Erythroblast (primary cell): Measurements from ENCODE around the gene MORC3.
"Not testable (repeated sequence)": the region's sequence is repeated elsewhere in the genome, so short reads cannot be mapped to it uniquely, and the experiment has no call there.

Experiments
- DNase-seq, 2 experiments: peaks; one replicate each; lab custom pipeline; 2025; lab: John Stamatoyannopoulos, UW
- GATA1 ChIP-seq: IDR thresholded peaks from 2 replicates; pipeline ENCODE4 v1.6.1; 2011; ENCODE audit warnings: low read depth, mild to moderate bottlenecking, control low read depth, low read length, moderate library complexity
- POLR2A ChIP-seq: IDR thresholded peaks from 2 replicates; pipeline ENCODE4 v1.6.1; 2011; ENCODE audit warnings: mild to moderate bottlenecking, low read length

Gene MORC3

DNA sequence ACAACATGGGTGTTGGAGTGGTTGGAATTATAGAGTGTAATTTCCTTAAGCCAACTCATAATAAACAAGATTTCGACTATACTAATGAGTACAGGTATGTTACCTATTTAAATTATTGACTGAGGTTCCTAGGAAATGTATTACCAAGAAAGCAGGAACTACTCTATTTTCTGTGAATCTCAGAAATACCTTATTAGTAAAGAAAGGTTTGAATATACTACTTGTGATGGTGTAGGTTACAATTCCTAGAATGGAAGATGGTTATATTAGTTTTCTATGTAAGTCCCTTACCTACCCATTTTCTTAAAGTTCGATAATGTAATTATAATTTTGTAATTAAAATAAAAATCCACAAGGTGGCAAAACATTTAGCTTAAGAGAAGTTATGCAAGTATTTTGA lies 29.3 kb downstream of the MORC3 start:
- no peak for DNase-seq
- TF ChIP-seq POLR2A, result no peak
- TF ChIP-seq GATA1, result no peak

DNA sequence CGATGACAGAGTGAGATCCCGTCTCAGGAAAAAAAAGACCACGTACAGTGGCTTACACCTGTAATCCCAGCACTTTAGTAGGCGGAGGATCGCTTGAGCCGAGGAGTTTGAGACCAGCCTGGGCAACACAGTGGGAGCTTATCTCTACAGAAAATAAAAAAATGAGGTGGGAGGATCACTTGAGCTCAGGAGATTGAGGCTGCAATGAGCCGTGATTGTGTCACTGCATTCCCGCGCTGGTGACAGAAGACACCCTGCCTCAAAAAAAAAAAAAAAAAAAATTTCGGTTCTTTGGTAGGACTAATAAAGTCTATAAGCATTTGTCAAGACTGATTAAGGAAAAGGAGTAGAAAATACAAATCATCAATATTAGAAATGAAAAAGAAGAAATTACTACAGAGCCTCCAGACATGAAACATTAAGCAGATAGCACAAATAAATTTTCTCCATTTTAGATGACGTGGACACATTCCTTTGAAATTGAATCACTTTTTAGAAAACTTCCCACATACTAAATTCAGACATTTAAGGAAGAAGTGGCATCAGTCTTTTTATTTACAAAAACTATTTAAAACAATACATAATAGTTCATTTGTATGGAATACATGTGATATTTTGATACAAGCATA lies 30.4 kb downstream of the MORC3 start:
- DNase-seq, result no peak
- no peak for TF ChIP-seq GATA1
- TF ChIP-seq POLR2A, result no peak

GRCh38 chr21:36354918-36355680 lies 35.1 kb downstream of the MORC3 start:
- no peak for TF ChIP-seq GATA1
- DNase-seq, result no peak

GRCh38 chr21:36355868-36356267 lies 35.9 kb downstream of the MORC3 start:
- DNase-seq, result no peak
- no peak for TF ChIP-seq POLR2A
- TF ChIP-seq GATA1, result no peak

GRCh38 chr21:36359185-36359584 lies 39.2 kb downstream of the MORC3 start:
- no peak for TF ChIP-seq POLR2A
- TF ChIP-seq GATA1, result no peak
- DNase-seq, result no peak

- DNase-seq, result no peak
- TF ChIP-seq POLR2A (no peak), GATA1 (no peak)
Observed at GRCh38 chr21:36369064-36369685, 49.2 kb downstream of the MORC3 start.

DNA sequence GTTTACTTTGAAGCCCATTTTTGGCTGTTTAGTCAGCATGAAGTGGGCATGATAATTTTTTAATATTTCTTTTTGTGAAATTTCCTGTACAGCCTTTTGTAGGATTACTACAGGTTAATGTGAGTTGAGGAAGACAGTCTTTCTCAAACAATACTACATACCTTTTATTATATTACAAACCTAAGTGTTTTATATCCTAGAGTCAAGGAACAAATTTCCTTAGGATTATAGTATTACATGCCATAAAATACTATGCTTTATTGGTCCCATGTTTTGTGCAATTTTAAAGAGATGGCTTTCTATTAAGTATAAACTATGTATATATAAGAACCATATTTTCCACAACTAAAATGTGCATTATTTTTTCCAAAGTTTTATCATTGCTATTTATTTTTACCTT lies 56.0 kb downstream of the MORC3 start:
- TF ChIP-seq POLR2A, result no peak
- no peak for TF ChIP-seq GATA1
- no peak for DNase-seq

DNA sequence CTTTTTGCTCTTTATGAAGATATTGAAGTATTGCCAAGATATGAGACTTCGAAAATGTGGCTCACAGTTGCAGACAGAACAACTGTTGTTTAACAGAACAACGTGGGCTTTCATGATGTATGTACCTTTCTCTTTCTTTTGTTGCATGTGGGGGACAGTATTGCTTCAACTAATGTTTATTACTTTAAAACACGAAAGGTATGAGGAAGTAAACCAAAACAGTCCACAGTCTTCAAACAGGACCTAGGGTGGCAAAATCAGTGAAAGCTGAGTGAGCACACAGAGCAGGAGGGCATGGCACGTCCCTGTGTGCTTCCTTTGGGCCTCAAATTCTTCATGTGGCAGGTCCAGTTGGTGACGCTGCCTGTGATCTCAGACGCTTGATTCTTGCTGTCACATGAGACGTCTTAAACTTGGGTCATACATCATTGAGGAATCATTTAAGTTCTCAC lies 57.4 kb downstream of the MORC3 start:
- TF ChIP-seq GATA1 (no peak), POLR2A (no peak)
- DNase-seq, result no peak

- TF ChIP-seq GATA1 (no peak), POLR2A (no peak)
- peak in 1 of 2 experiments; percentile 18 for DNase-seq
Observed at GRCh38 chr21:36379251-36379650, 59.3 kb downstream of the MORC3 start.

DNA sequence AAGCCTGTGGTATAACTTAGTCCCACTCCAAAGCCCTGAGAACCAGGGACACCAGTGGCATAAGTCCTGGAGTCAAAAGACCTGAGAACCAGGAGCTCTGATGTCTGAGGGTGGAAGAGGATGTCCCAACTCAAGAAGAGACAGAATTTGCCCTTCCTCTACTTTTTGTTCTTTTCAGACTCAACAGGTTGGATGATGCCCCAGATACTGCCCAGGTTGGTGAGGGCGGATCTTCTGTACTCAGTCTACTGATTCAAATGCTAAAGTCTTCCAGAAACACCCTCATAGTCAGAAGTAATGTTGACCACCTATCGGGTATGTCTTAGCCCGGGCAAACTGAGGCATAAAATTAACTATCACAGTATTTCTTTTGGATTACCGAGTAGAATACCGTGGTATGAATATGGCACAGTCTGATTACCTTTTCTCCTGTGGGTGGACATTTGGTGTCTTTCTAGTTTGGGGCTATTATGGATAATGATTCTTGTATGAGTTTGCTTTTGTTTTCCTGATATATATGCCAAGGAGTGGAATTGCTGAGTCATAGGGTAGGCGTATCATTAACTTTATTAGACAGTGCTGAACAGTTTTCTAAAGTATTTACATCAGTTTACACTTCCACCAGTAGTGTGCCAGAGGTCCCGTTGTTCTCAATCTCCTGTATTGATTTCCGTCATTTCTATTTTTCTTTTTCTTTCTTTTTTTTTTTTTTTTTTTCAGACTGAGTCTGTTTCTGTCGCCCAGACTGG lies 62.0 kb downstream of the MORC3 start:
- peak in 1 of 2 experiments; percentile 24 for DNase-seq
- no peak for TF ChIP-seq GATA1
- TF ChIP-seq POLR2A, result no peak

DNA sequence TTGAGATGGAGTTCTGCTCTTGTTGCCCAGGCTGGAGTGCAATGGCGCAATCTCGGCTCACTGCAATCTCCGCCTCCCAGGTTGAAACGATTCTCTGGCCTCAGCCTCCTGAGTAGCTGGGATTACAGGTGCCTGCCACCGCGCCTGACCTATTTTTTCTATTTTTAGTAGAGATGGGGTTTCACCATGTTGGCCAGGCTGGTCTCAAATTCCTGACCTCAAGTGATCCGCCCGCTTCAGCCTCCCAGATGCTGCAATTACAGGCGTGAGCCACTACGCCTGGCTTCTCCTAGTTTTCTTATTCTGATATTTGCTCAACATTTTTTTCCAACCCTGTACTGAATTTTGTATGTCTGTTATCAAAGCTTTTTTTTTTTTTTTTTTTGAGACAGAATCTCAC lies 62.7 kb downstream of the MORC3 start:
- DNase-seq, result not testable (repeated sequence)

DNA sequence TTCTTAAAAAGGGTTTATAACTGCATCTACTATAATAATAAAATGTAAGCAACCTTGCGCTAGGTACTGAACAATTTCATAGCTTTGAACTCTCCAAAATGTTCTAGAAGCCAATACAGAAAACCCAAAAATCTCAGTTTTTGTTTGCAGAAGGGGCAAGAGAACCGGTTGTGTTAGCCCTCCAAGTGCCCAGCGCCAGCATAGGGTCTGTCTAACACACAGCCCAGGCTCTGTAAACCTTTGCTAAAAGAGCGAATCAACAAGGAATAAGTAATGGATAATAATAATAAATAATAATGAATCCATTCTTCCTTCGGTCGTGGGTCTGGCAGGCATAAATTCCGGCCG lies 64.9 kb downstream of the MORC3 start:
- no peak for TF ChIP-seq POLR2A
- TF ChIP-seq GATA1, result no peak
- no peak for DNase-seq

- peak; percentile 68 for TF ChIP-seq POLR2A
- no peak for TF ChIP-seq GATA1
- peak; percentile 87 to 94 for DNase-seq
Observed at GRCh38 chr21:36385233-36386030, 65.4 kb downstream of the MORC3 start, which contains the start of gene CHAF1B. Gene CHAF1B, plus strand, starts transcription at chr21:36385392. Its CDS starts 745 bp downstream, at chr21:36386137.
